Breast epithelium (tissue), 3 donors: ENCODE results near the gene VSIG2.
A peak's percentile ranks its signal among the peaks of the same experiment; 100 is the strongest.

Experiments used
- POLR2A ChIP-seq: fragments of 450-650 bp; IDR thresholded peaks from one replicate; pipeline ENCODE4 v1.6.1; 2016; ENCODE audit warnings: antibody characterized with exemption, mild to moderate bottlenecking, moderate library complexity
- POLR2AphosphoS5 ChIP-seq, 3 donors: sonication (generic); formaldehyde crosslinking; IDR thresholded peaks; one replicate each; pipeline ENCODE4 v1.6.1; 2017; ENCODE audit warnings: antibody characterized with exemption in 3 of 3
- TF ChIP-seq, protein P1 (sequence below), 3 donors: fragments of 450-650 bp; IDR thresholded peaks; one replicate each; pipeline ENCODE4 v1.5.1; 2016 to 2017; ENCODE audit warnings: antibody characterized with exemption in 3 of 3, mild to moderate bottlenecking in 3 of 3, moderate library complexity in 3 of 3

DNA sequence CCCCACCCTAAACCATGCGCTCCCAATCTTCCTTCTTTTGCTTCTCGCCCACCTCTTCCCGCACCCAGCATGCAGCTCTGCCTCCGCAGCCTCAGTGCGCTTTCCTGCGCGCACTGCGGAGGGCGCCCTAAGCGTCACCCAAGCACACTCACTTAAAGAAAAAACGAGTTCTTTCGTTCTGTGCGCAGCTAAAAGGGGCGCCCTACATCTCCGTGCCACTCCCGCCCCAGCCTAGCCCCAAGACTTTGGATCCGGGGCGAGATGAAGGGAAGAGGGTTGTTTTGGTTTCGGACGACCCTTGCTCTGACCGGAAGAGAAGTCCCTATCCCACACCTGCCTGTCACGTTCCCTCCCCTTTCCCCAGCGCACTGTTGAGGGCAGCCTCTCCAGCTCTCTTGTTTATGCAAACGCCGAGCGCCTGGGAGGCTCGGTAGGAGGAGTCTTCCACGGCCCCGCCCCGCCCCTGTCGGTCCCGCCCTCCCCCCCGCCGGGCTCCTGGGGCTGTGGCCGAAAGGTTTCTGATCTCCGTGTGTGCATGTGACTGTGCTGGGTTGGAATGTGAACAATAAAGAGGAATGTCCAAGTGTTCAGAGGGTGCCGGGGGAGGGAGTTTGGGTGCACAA is 5.3 kb downstream of the VSIG2 start:
- TF ChIP-seq, protein P1, sequence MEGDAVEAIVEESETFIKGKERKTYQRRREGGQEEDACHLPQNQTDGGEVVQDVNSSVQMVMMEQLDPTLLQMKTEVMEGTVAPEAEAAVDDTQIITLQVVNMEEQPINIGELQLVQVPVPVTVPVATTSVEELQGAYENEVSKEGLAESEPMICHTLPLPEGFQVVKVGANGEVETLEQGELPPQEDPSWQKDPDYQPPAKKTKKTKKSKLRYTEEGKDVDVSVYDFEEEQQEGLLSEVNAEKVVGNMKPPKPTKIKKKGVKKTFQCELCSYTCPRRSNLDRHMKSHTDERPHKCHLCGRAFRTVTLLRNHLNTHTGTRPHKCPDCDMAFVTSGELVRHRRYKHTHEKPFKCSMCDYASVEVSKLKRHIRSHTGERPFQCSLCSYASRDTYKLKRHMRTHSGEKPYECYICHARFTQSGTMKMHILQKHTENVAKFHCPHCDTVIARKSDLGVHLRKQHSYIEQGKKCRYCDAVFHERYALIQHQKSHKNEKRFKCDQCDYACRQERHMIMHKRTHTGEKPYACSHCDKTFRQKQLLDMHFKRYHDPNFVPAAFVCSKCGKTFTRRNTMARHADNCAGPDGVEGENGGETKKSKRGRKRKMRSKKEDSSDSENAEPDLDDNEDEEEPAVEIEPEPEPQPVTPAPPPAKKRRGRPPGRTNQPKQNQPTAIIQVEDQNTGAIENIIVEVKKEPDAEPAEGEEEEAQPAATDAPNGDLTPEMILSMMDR (IDR thresholded peaks at IDR 0.05) = peak; percentile 15 to 60 (median 33)
- TF ChIP-seq POLR2A = no peak
- TF ChIP-seq POLR2AphosphoS5 (IDR thresholded peaks at IDR 0.05) = peak; percentile 38 to 58 (median 41)
